Keratinocyte (primary cell): ENCODE measurements around the gene HYI. TPM values are rescaled to one million over a fixed set of nuclear protein-coding genes. Genes with fewer than 3 reads are reported as not detected.

Source experiments
- DNase-seq: peaks from one replicate; pipeline ENCODE4 v3.0.0-alpha.2; 2011; ENCODE audit warnings: low read depth, missing footprints, low spot score
- FAIRE-seq: peaks from 2 replicates; lab custom pipeline; 2011; peaks lifted over from hg19 to GRCh38; lab: Jason Lieb, UNC
- H2AFZ ChIP-seq: 2 replicates; pipeline ENCODE4 v1.6.0; 2012; ENCODE audit warnings: low read length, control low read depth, inconsistent platforms; ENCODE audit not compliant: control insufficient read depth
- H3K27ac ChIP-seq: 2 replicates; pipeline ENCODE4 v1.5.1; 2011; ENCODE audit warnings: low read length; ENCODE audit not compliant: control insufficient read depth, insufficient read depth
- H3K27me3 ChIP-seq: 3 replicates; pipeline ENCODE4 v1.6.0; 2011; ENCODE audit warnings: low read length; ENCODE audit not compliant: control insufficient read depth, insufficient read depth; ENCODE audit errors: extremely low read depth
- H3K36me3 ChIP-seq, 2 experiments: 2 replicates in 1 of 2; 3 replicates in 1 of 2; pipeline ENCODE4 v1.5.1; 2011; ENCODE audit warnings: low read length in 2 of 2, mild to moderate bottlenecking in 1 of 2; ENCODE audit not compliant: control insufficient read depth in 2 of 2, insufficient read depth in 2 of 2; ENCODE audit errors: extremely low read depth in 1 of 2
- H3K4me1 ChIP-seq: 3 replicates; pipeline ENCODE4 v1.5.1; 2011; ENCODE audit warnings: low read length; ENCODE audit not compliant: control insufficient read depth, insufficient read depth; ENCODE audit errors: extremely low read depth
- H3K4me2 ChIP-seq: 3 replicates; pipeline ENCODE4 v1.6.0; 2011; ENCODE audit warnings: low read depth, low read length; ENCODE audit not compliant: control insufficient read depth, insufficient read depth; ENCODE audit errors: extremely low read depth
- H3K4me3 ChIP-seq, 3 experiments: fragments of 200-600 bp in 1 of 3; sonication (generic) in 1 of 3; 2 replicates in 2 of 3; 3 replicates in 1 of 3; pipeline ENCODE4 v1.5.1; 2011 to 2016; ENCODE audit warnings: low read length in 3 of 3, mild to moderate bottlenecking in 3 of 3, control low read depth in 2 of 3, inconsistent platforms in 1 of 3, low read depth in 1 of 3, mixed read lengths in 1 of 3, mixed run types in 1 of 3, moderate library complexity in 1 of 3; ENCODE audit not compliant: control insufficient read depth in 2 of 3, insufficient read depth in 2 of 3; ENCODE audit errors: extremely low read depth in 1 of 3
- H3K79me2 ChIP-seq: 2 replicates; pipeline ENCODE4 v1.6.0; 2012; ENCODE audit warnings: low read length; ENCODE audit not compliant: control insufficient read depth, insufficient read depth
- H3K9ac ChIP-seq: 3 replicates; pipeline ENCODE4 v1.6.0; 2011; ENCODE audit warnings: low read length; ENCODE audit not compliant: control insufficient read depth, insufficient read depth; ENCODE audit errors: extremely low read depth
- H3K9me1 ChIP-seq: 3 replicates; pipeline ENCODE4 v1.6.0; 2011; ENCODE audit warnings: low read length; ENCODE audit not compliant: control insufficient read depth, insufficient read depth; ENCODE audit errors: extremely low read depth
- H3K9me3 ChIP-seq: 2 replicates; pipeline ENCODE4 v1.5.1; 2012; ENCODE audit warnings: low read depth, low read length; ENCODE audit not compliant: control insufficient read depth
- H4K20me1 ChIP-seq: 3 replicates; pipeline ENCODE4 v1.6.0; 2011; ENCODE audit warnings: low read length; ENCODE audit not compliant: control insufficient read depth, insufficient read depth; ENCODE audit errors: extremely low read depth
- EZH2 ChIP-seq: IDR thresholded peaks from one replicate; pipeline ENCODE4 v1.6.1; 2012; ENCODE audit warnings: inconsistent platforms, mild to moderate bottlenecking, low read length, moderate library complexity
- dilution Hi-C: fragments of 300-500 bp; cut with MboI; formaldehyde crosslinking; loops from one replicate; pipeline ENCODE4 v1.7.0; 2020; ENCODE audit warnings: low sequenced_read_pairs; ENCODE audit not compliant: extremely low pct_ligation_motif_present
- polyA plus RNA-seq, 5 experiments: library from polyadenylated mRNA; depleted of rRNA in 3 of 5; stranded (reverse) in 3 of 5; stranded (forward) in 1 of 5; unstranded in 1 of 5; fragments of >200 nt; gene quantifications; 1 replicate in 1 of 5; 2 replicates in 3 of 5; 3 replicates in 1 of 5; pipeline versions ENCODE4 v1.2.1 to v1.2.3, GENCODE V29; 2011 to 2012; ENCODE audit warnings: missing spikeins in 2 of 5, low read depth in 1 of 5, low replicate concordance in 1 of 5
- TF ChIP-seq, protein P1 (sequence below), 3 experiments: IDR thresholded peaks in 1 of 3; conservative IDR thresholded peaks in 1 of 3; optimal IDR thresholded peaks in 1 of 3; 2 replicates in 2 of 3; 3 replicates in 1 of 3; pipeline versions ENCODE3 to v1.5.1; 2011; ENCODE audit warnings: low read length in 3 of 3, mild to moderate bottlenecking in 3 of 3, moderate library complexity in 2 of 3, control low read depth in 1 of 3, inconsistent platforms in 1 of 3; ENCODE audit not compliant: insufficient read depth in 2 of 3; ENCODE audit errors: extremely low read depth in 1 of 3

The HYI gene
- polyA plus RNA-seq, 1 donor (not counting 4 experiments of a cell fraction or from before 2014, with no cell fraction given): 26.9 TPM

DNA sequence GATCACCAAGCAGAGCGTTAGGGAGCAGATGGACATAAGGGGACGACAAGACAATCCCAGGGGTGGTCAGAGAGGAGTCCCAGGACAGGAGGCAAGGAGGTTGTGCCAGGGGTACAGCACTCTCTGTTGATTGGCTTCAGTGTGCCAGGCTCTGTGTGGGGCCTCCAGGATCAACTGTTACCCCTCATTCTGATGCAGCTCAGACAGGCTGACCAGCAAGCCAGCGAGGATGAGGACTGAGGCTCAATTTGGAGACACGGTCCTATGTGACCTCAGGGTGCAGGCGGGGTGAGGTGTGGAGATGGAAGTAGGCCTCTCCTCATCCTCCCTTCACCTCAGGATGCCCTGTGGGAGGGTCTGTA, 4.0 kb downstream of the HYI start:
- H3K4me3 ChIP-seq: no peak overlapping the region

DNA sequence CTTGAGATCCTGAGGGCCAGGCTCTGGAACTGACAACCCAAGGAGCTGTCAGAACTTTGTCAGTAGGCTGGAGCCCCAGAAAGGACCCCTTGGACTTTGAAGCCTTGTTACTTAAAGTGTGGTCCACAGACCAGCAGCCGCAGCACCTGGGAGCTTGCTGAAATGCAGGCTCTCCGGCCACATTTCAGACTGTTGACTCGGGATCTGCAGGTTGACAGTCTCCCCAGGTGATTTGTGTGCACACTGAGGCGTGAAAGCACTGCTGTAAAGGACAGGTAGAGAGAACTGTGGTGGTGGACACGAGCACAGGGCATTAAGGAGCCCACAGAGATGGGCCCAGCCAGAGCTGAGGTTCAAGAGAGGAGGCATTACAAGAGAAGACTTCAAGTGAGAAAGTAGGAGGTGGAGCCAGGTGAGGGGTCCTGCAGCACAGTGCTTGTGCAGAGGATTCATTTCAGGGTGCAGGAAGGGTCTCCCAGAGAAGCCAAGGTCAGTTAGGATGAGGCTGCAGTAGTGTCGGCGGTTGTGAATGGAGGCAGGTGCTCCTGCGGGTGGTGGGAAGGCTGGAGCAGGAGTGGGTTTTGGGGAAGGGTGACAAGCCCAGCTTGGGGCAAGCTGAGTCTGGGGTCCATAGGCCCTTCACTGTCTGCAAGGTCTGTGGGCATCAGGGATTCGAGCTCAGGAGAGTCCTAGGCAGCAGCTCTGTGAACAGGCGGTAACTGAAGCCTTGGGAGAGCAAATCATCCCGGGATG, 4.6 kb downstream of the HYI start:
- peaks cover 5% of the 10 kb centered on the region for H3K79me2 ChIP-seq
- no peak overlapping the region for H3K27ac ChIP-seq
- no peaks in the 10 kb centered on the region for H4K20me1 ChIP-seq
- H2AFZ ChIP-seq: no peak overlapping the region
- H3K36me3 ChIP-seq: peaks cover 46 to 68% of the 10 kb centered on the region in 2 experiments
- no peak overlapping the region for H3K4me3 ChIP-seq
- DNase-seq: no peak
- H3K9me3 ChIP-seq: no peaks in the 10 kb centered on the region
- TF ChIP-seq, protein P1, sequence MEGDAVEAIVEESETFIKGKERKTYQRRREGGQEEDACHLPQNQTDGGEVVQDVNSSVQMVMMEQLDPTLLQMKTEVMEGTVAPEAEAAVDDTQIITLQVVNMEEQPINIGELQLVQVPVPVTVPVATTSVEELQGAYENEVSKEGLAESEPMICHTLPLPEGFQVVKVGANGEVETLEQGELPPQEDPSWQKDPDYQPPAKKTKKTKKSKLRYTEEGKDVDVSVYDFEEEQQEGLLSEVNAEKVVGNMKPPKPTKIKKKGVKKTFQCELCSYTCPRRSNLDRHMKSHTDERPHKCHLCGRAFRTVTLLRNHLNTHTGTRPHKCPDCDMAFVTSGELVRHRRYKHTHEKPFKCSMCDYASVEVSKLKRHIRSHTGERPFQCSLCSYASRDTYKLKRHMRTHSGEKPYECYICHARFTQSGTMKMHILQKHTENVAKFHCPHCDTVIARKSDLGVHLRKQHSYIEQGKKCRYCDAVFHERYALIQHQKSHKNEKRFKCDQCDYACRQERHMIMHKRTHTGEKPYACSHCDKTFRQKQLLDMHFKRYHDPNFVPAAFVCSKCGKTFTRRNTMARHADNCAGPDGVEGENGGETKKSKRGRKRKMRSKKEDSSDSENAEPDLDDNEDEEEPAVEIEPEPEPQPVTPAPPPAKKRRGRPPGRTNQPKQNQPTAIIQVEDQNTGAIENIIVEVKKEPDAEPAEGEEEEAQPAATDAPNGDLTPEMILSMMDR (optimal IDR thresholded peaks at IDR 0.05 in 1 of 3, IDR thresholded peaks at IDR 0.05 in 1 of 3, conservative IDR thresholded peaks at IDR 0.05 in 1 of 3; ENCODE audit: extremely low read depth in 1 of 3, insufficient read depth in 2 of 3, low read length in 3 of 3): no peak
- TF ChIP-seq EZH2: no peak
- H3K27me3 ChIP-seq: no peaks in the 10 kb centered on the region
- FAIRE-seq: no peak
- H3K4me2 ChIP-seq: no peak overlapping the region
- H3K4me1 ChIP-seq: peaks cover 10% of the 10 kb centered on the region
- H3K9me1 ChIP-seq: peaks cover 3% of the 10 kb centered on the region
- dilution Hi-C loops: no loop called here
- H3K9ac ChIP-seq: no peak overlapping the region

More for the DNA sequence above, 4.0 kb downstream of the HYI start:
- peaks cover 5% of the 10 kb centered on the region for H3K79me2 ChIP-seq
- H3K36me3 ChIP-seq: peaks cover 43 to 68% of the 10 kb centered on the region in 2 experiments
- H3K4me2 ChIP-seq: no peak overlapping the region
- no peak overlapping the region for H2AFZ ChIP-seq
- peaks cover 16% of the 10 kb centered on the region for H3K4me1 ChIP-seq
- H4K20me1 ChIP-seq: no peaks in the 10 kb centered on the region
- dilution Hi-C loops: no loop called here
- no peaks in the 10 kb centered on the region for H3K27me3 ChIP-seq
- H3K27ac ChIP-seq: no peak overlapping the region
- TF ChIP-seq, protein P1 (optimal IDR thresholded peaks at IDR 0.05 in 1 of 3, IDR thresholded peaks at IDR 0.05 in 1 of 3, conservative IDR thresholded peaks at IDR 0.05 in 1 of 3; ENCODE audit: extremely low read depth in 1 of 3, insufficient read depth in 2 of 3, low read length in 3 of 3): no peak
- no peak for TF ChIP-seq EZH2
- DNase-seq (no peak), FAIRE-seq (no peak)
- H3K9me3 ChIP-seq: no peaks in the 10 kb centered on the region
- no peaks in the 10 kb centered on the region for H3K9me1 ChIP-seq
- H3K9ac ChIP-seq: no peak overlapping the region
